GM03348 (cell line): Measurements from ENCODE around the gene THAP5.

Source experiments
- DNase-seq: peaks from one replicate; pipeline ENCODE4 v3.0.0; 2012; ENCODE audit warnings: low spot score

THAP5 gene

GRCh38 chr7:108533712-108534111 lies 35.8 kb downstream of the THAP5 start:
- DNase-seq, result no peak

- no peak for DNase-seq
These were observed 40.2 kb downstream of the THAP5 start for GRCh38 chr7:108529341-108529740.

GRCh38 chr7:108528183-108528712 lies 41.3 kb downstream of the THAP5 start:
- no peak for DNase-seq

- DNase-seq, result no peak
These were observed 42.8 kb downstream of the THAP5 start for GRCh38 chr7:108526768-108527017.

- peak; percentile 98 for DNase-seq
These were observed 43.3 kb downstream of the THAP5 start, which contains the start of gene PNPLA8 for GRCh38 chr7:108525985-108526767. PNPLA8 (minus strand) TSS chr7:108526135; CDS start chr7:108515491, 10,644 bp downstream.

GRCh38 chr7:108525327-108525984 lies 44.0 kb downstream of the THAP5 start:
- peak; percentile 90 for DNase-seq

GRCh38 chr7:108522780-108523179 lies 46.7 kb downstream of the THAP5 start:
- no peak for DNase-seq

GRCh38 chr7:108517951-108518350 lies 51.6 kb downstream of the THAP5 start:
- no peak for DNase-seq

GRCh38 chr7:108515630-108516029 lies 53.9 kb downstream of the THAP5 start:
- no peak for DNase-seq

GRCh38 chr7:108515013-108515412 lies 54.5 kb downstream of the THAP5 start:
- no peak for DNase-seq
